SK-N-SH treated with all-trans-retinoic acid at 6 μM for 48 hours (cell line): ENCODE data around the gene CHRNA5.

ENCODE experiments used
- ARNTL ChIP-seq: fragments of 450-650 bp; formaldehyde crosslinking; IDR thresholded peaks from 2 replicates; pipeline ENCODE4 v1.5.0; 2020; ENCODE audit warnings: low read depth, mild to moderate bottlenecking, moderate library complexity, borderline replicate concordance
- GLIS3 ChIP-seq: fragments of 250-450 bp; sonication (Bioruptor Pico); IDR thresholded peaks from 2 replicates; pipeline ENCODE4 v1.5.0; 2020; ENCODE audit warnings: mild to moderate bottlenecking, moderate library complexity
- ISL1 ChIP-seq: fragments of 250-450 bp; sonication (Bioruptor Pico); IDR thresholded peaks from 2 replicates; pipeline ENCODE4 v2.1.2; 2022; ENCODE audit warnings: mild to moderate bottlenecking, moderate library complexity
- PATZ1 ChIP-seq: fragments of 250-450 bp; sonication (Bioruptor Pico); IDR thresholded peaks from 2 replicates; pipeline ENCODE4 v1.8.0; 2020; ENCODE audit warnings: mild to moderate bottlenecking, moderate library complexity, borderline replicate concordance

GRCh38 chr15:78623786-78624497, 58.6 kb downstream of the CHRNA5 start:
- TF ChIP-seq PATZ1 (CRISPR knock-in tag) (no peak), ARNTL (CRISPR knock-in tag) (no peak), GLIS3 (CRISPR knock-in tag) (no peak), ISL1 (CRISPR knock-in tag) (no peak)
